Stomach smooth muscle (tissue), 2 donors: ENCODE data around the gene CTPS1.

Source experiments
- H3K27ac ChIP-seq: one replicate; pipeline ENCODE4 v1.7.0; 2013; ENCODE audit warnings: mild to moderate bottlenecking, low read length, inconsistent platforms
- H3K27me3 ChIP-seq, 2 donors: one replicate each; pipeline ENCODE4 v1.7.0; 2013; ENCODE audit warnings: low read length in 2 of 2; ENCODE audit not compliant: insufficient read depth in 2 of 2, control insufficient read depth in 1 of 2
- H3K36me3 ChIP-seq, 2 donors: one replicate each; pipeline ENCODE4 v1.7.0; 2013; ENCODE audit warnings: low read length in 2 of 2; ENCODE audit not compliant: control insufficient read depth in 2 of 2, insufficient read depth in 2 of 2
- H3K4me1 ChIP-seq: one replicate; pipeline ENCODE4 v1.7.0; 2013; ENCODE audit warnings: low read length; ENCODE audit not compliant: control insufficient read depth, insufficient read depth
- H3K4me3 ChIP-seq, 2 donors: one replicate each; pipeline ENCODE4 v1.7.0; 2013; ENCODE audit warnings: low read length in 2 of 2
- H3K9ac ChIP-seq, 2 donors: one replicate each; pipeline ENCODE4 v1.7.0; 2013; ENCODE audit warnings: low read length in 2 of 2, mild to moderate bottlenecking in 1 of 2
- H3K9me3 ChIP-seq, 2 donors: one replicate each; pipeline ENCODE4 v1.7.0; 2013; ENCODE audit warnings: low read length in 2 of 2; ENCODE audit not compliant: control insufficient read depth in 2 of 2
- donor health status: healthy.
- donor health status: Pancreatic carcinoma.

Gene CTPS1

GRCh38 chr1:40966417-40966816, 13.1 kb upstream of the CTPS1 start:
- H3K9ac ChIP-seq, result no peak overlapping the region
- no peaks in the 10 kb centered on the region for H3K9me3 ChIP-seq
- H3K4me1 ChIP-seq, result peaks cover 4% of the 10 kb centered on the region
- H3K27ac ChIP-seq, result no peak overlapping the region
- no peaks in the 10 kb centered on the region for H3K27me3 ChIP-seq
- no peaks in the 10 kb centered on the region for H3K36me3 ChIP-seq
- no peak overlapping the region for H3K4me3 ChIP-seq

- no peaks in the 10 kb centered on the region for H3K36me3 ChIP-seq
- no peaks in the 10 kb centered on the region for H3K9me3 ChIP-seq
- no peak overlapping the region for H3K27ac ChIP-seq
- H3K27me3 ChIP-seq, result no peaks in the 10 kb centered on the region
- H3K9ac ChIP-seq, result no peak overlapping the region
- H3K4me3 ChIP-seq, result no peak overlapping the region
- H3K4me1 ChIP-seq, result peaks cover 4% of the 10 kb centered on the region
Observed at GRCh38 chr1:40969445-40969844, 10.1 kb upstream of the CTPS1 start.

- H3K9ac ChIP-seq, result no peak overlapping the region
- H3K4me3 ChIP-seq, result no peak overlapping the region
- no peak overlapping the region for H3K27ac ChIP-seq
- H3K36me3 ChIP-seq, result no peaks in the 10 kb centered on the region
- no peaks in the 10 kb centered on the region for H3K9me3 ChIP-seq
- no peaks in the 10 kb centered on the region for H3K27me3 ChIP-seq
- peaks cover 4% of the 10 kb centered on the region for H3K4me1 ChIP-seq
Observed at GRCh38 chr1:40971966-40972365, 7.5 kb upstream of the CTPS1 start.

- Histone ChIP-seq H3K9me3 (no peaks in the 10 kb centered on the region), H3K4me1 (peaks cover 1% of the 10 kb centered on the region), H3K27ac (no peak overlapping the region), H3K27me3 (no peaks in the 10 kb centered on the region), H3K9ac (no peak overlapping the region), H3K4me3 (no peak overlapping the region), H3K36me3 (no peaks in the 10 kb centered on the region)
Observed at GRCh38 chr1:40973912-40974311, 5.6 kb upstream of the CTPS1 start.

- H3K36me3 ChIP-seq, result no peaks in the 10 kb centered on the region
- H3K9me3 ChIP-seq, result no peaks in the 10 kb centered on the region
- no peak overlapping the region for H3K9ac ChIP-seq
- H3K4me1 ChIP-seq, result peaks cover 6% of the 10 kb centered on the region
- H3K27ac ChIP-seq, result no peak overlapping the region
- no peak overlapping the region for H3K4me3 ChIP-seq
- no peaks in the 10 kb centered on the region for H3K27me3 ChIP-seq
Observed at GRCh38 chr1:40974945-40975344, 4.6 kb upstream of the CTPS1 start.

- no peaks in the 10 kb centered on the region for H3K27me3 ChIP-seq
- H3K27ac ChIP-seq, result no peak overlapping the region
- H3K9ac ChIP-seq, result no peak overlapping the region
- H3K4me3 ChIP-seq, result no peak overlapping the region
- H3K9me3 ChIP-seq, result no peaks in the 10 kb centered on the region
- H3K36me3 ChIP-seq, result no peaks in the 10 kb centered on the region
- H3K4me1 ChIP-seq, result peaks cover 26% of the 10 kb centered on the region
Observed at GRCh38 chr1:40976952-40977690, 2.4 kb upstream of the CTPS1 start.

GRCh38 chr1:40977716-40978115, 1.8 kb upstream of the CTPS1 start:
- H3K36me3 ChIP-seq, result no peaks in the 10 kb centered on the region
- no peak overlapping the region for H3K4me3 ChIP-seq
- H3K4me1 ChIP-seq, result peaks cover 29% of the 10 kb centered on the region
- H3K27me3 ChIP-seq, result no peaks in the 10 kb centered on the region
- no peaks in the 10 kb centered on the region for H3K9me3 ChIP-seq
- H3K27ac ChIP-seq, result no peak overlapping the region
- no peak overlapping the region for H3K9ac ChIP-seq

- Histone ChIP-seq H3K4me1 (peaks cover 30% of the 10 kb centered on the region), H3K9ac (peak overlapping the region; percentile 70 to 96)
Observed at GRCh38 chr1:40978886-40979240, 633 bp upstream of the CTPS1 start.

GRCh38 chr1:40980068-40980452, 564 bp downstream of the CTPS1 start:
- H3K9ac ChIP-seq, result peak overlapping the region; percentile 58 to 67
- no peaks in the 10 kb centered on the region for H3K27me3 ChIP-seq
- peaks cover under 1 to 3% of the 10 kb centered on the region in 2 donors for H3K36me3 ChIP-seq
- H3K4me1 ChIP-seq, result peaks cover 31% of the 10 kb centered on the region
- H3K27ac ChIP-seq, result no peak overlapping the region
- no peaks in the 10 kb centered on the region for H3K9me3 ChIP-seq
- peak overlapping the region; percentile 45 to 92 for H3K4me3 ChIP-seq

More at GRCh38 chr1:40978886-40979240, 633 bp upstream of the CTPS1 start:
- no peaks in the 10 kb centered on the region for H3K27me3 ChIP-seq
- H3K27ac ChIP-seq, result peak overlapping the region; percentile 92
- peak overlapping the region; percentile 64 to 92 for H3K4me3 ChIP-seq
- H3K36me3 ChIP-seq, result peaks cover 0 to 2% of the 10 kb centered on the region in 2 donors
- no peaks in the 10 kb centered on the region for H3K9me3 ChIP-seq

GRCh38 chr1:40980453-40981121, 1.1 kb downstream of the CTPS1 start:
- Histone ChIP-seq H3K4me3 (peak overlapping the region; percentile 45 to 92), H3K9ac (peak overlapping the region; percentile 58 to 67), H3K27ac (no peak overlapping the region), H3K9me3 (no peaks in the 10 kb centered on the region), H3K36me3 (peaks cover 4 to 5% of the 10 kb centered on the region in 2 donors), H3K4me1 (peaks cover 32% of the 10 kb centered on the region), H3K27me3 (no peaks in the 10 kb centered on the region)
